PC-9 (cell line): Measurements from ENCODE around the gene PRPH.

Experiments used
- EZH2 ChIP-seq: fragments of 200-600 bp; sonication (generic); IDR thresholded peaks from 2 replicates; pipeline ENCODE4 v1.8.0; 2017; ENCODE audit warnings: antibody characterized with exemption, low read depth
- TF ChIP-seq, protein P1 (sequence below): fragments of 200-600 bp; sonication (generic); conservative IDR thresholded peaks from 2 replicates; pipeline ENCODE4 v1.6.1; 2017; ENCODE audit warnings: mixed run types, antibody characterized with exemption, mild to moderate bottlenecking, moderate library complexity

DNA sequence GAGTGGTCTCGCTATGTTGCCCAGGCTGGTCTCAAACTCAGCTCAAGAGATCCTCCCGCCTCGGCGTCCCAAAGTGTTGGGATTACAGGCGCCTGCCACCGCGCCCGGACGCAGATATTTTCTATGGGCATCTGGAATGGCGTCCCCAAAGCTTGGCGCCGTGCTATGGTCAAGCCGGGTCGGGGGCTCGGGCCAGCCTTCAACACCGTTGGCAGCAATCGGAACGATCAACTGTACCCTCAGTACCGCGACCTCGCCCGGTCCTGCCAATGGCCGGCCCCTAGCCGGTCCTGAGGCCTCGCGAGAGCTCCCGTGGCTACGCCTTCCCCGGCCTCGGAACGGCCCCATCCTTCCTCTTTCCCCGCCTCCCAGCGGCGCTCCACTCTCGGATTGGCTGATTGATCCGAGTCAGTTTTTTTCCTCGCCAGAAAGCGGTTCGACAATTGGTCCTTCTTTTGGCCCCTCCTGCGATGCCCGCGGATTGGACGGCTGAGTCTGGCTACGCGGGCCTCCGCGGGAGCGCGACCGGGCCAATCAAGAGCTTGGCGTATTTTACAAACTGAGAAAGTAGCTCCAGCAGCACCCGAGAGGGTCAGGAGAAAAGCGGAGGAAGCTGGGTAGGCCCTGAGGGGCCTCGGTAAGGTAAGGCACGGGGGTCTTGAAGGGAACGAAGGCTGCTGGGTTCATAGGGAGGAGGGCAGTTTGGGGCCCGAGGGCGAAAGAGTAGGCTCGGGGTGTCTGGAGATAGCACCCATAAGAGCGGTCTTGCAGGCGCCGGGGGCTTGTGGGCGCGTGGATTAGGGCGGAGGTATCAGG lies 28.0 kb downstream of the PRPH start, which contains the start of gene TROAP:
- TF ChIP-seq EZH2 = no peak
- TF ChIP-seq, protein P1, sequence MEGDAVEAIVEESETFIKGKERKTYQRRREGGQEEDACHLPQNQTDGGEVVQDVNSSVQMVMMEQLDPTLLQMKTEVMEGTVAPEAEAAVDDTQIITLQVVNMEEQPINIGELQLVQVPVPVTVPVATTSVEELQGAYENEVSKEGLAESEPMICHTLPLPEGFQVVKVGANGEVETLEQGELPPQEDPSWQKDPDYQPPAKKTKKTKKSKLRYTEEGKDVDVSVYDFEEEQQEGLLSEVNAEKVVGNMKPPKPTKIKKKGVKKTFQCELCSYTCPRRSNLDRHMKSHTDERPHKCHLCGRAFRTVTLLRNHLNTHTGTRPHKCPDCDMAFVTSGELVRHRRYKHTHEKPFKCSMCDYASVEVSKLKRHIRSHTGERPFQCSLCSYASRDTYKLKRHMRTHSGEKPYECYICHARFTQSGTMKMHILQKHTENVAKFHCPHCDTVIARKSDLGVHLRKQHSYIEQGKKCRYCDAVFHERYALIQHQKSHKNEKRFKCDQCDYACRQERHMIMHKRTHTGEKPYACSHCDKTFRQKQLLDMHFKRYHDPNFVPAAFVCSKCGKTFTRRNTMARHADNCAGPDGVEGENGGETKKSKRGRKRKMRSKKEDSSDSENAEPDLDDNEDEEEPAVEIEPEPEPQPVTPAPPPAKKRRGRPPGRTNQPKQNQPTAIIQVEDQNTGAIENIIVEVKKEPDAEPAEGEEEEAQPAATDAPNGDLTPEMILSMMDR = no peak
